Prostate gland (tissue), 2 donors: ENCODE measurements around the gene TSPAN33. TPM values are rescaled to one million over a fixed set of nuclear protein-coding genes. Genes with fewer than 3 reads are reported as not detected.
A peak's percentile ranks its signal among the peaks of the same experiment; 100 is the strongest.

Source experiments
- DNase-seq: peaks from one replicate; pipeline ENCODE4 v3.0.0-alpha.2; 2019; ENCODE audit warnings: low spot score
- H3K27ac ChIP-seq, 2 donors: fragments of 200-600 bp; sonication (generic); 2 replicates each; pipeline ENCODE4 v1.5.1; 2017 to 2019
- H3K27me3 ChIP-seq: fragments of 200-600 bp; sonication (generic); replicated peaks from 2 replicates; pipeline ENCODE4 v1.5.1; 2019; ENCODE audit not compliant: insufficient read depth
- H3K36me3 ChIP-seq, 2 donors: fragments of 200-600 bp; sonication (generic); 1 replicate in 1 of 2; 2 replicates in 1 of 2; pipeline versions ENCODE4 v1.5.1 to v1.8.1; 2017 to 2019
- H3K4me1 ChIP-seq: fragments of 200-600 bp; sonication (generic); replicated peaks from 2 replicates; pipeline ENCODE4 v1.5.1; 2019
- H3K4me3 ChIP-seq, 2 donors: fragments of 200-600 bp; sonication (generic); 2 replicates each; pipeline ENCODE4 v1.5.1; 2017 to 2019
- H3K9me3 ChIP-seq: fragments of 200-600 bp; sonication (generic); 2 replicates; pipeline ENCODE4 v1.5.1; 2017
- POLR2A ChIP-seq: fragments of 450-650 bp; IDR thresholded peaks from one replicate; pipeline ENCODE4 v1.6.1; 2016; ENCODE audit warnings: antibody characterized with exemption, mild to moderate bottlenecking
- POLR2AphosphoS5 ChIP-seq: sonication (generic); formaldehyde crosslinking; IDR thresholded peaks from one replicate; pipeline ENCODE4 v1.6.1; 2017; ENCODE audit warnings: antibody characterized with exemption
- WGBS: methylation state at CpG from one replicate; pipeline ENCODE4 v1.1.5; 2018; 5-methylcytosine and 5-hydroxymethylcytosine counted together
- intact Hi-C: fragments of 100-400 bp; cut with DNase I; formaldehyde crosslinking; loops from one replicate; pipeline ENCODE4 v1.14.2; 2022
- total RNA-seq, 2 donors: library from RNA; depleted of rRNA; stranded (reverse); fragments of >200 nt; gene quantifications; one replicate each; pipeline ENCODE4 v1.1.0, GENCODE V29; 2016
- TF ChIP-seq, protein P1 (sequence below), 4 experiments: fragments of 200-600 bp in 2 of 4; fragments of 450-650 bp in 2 of 4; sonication (generic) in 2 of 4; IDR thresholded peaks; 1 replicate in 3 of 4; 2 replicates in 1 of 4; pipeline ENCODE4 v1.5.1; 2016 to 2019; ENCODE audit warnings: antibody characterized with exemption in 4 of 4, mild to moderate bottlenecking in 2 of 4, moderate library complexity in 2 of 4

TSPAN33 gene
- total RNA-seq, 2 donors from 2014 or later, result 8.4 to 47.7 TPM

DNA sequence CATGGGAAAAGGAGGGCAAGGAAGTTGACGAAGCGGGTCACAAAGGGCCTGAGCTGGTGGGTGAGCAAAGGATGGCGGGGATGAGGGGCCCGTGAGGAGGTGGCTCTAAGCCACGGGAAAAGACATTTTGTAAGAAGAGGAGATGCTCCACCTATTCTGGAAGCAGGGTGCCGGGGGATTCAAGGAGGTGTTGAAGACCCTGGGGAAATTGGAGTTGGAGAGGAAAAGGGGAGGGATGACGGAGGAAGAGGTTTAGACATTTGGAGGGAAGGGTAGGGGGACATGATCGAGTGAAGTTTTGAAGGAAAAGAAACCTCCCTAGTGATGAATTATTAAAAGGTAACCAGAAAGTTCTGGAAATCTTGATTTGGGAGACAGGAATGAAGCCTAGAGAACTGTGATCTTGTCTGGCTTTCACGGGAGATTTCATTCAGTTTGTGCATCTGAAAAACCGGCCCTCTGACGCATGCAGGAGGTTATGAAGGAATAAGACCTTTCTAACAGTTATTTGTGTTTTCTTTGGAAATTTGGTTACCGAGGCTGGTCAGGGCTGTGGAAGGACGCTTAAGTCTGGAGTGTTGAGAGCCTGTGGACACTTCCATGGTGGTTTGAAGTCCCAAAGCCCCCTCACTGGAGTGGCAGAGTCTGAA lies 45.3 kb downstream of the TSPAN33 start:
- Histone ChIP-seq H3K27me3 (no peaks in the 10 kb centered on the region), H3K4me1 (no peaks in the 10 kb centered on the region), H3K9me3 (no peaks in the 10 kb centered on the region), H3K27ac (peak overlapping the region in 1 of 2 donors; percentile 72), H3K4me3 (peak overlapping the region; percentile 63 to 74), H3K36me3 (no peaks in the 10 kb centered on the region)
- DNase-seq, result no peak
- TF ChIP-seq POLR2AphosphoS5, result no peak
- TF ChIP-seq POLR2A, result no peak
- TF ChIP-seq, protein P1, sequence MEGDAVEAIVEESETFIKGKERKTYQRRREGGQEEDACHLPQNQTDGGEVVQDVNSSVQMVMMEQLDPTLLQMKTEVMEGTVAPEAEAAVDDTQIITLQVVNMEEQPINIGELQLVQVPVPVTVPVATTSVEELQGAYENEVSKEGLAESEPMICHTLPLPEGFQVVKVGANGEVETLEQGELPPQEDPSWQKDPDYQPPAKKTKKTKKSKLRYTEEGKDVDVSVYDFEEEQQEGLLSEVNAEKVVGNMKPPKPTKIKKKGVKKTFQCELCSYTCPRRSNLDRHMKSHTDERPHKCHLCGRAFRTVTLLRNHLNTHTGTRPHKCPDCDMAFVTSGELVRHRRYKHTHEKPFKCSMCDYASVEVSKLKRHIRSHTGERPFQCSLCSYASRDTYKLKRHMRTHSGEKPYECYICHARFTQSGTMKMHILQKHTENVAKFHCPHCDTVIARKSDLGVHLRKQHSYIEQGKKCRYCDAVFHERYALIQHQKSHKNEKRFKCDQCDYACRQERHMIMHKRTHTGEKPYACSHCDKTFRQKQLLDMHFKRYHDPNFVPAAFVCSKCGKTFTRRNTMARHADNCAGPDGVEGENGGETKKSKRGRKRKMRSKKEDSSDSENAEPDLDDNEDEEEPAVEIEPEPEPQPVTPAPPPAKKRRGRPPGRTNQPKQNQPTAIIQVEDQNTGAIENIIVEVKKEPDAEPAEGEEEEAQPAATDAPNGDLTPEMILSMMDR (IDR thresholded peaks at IDR 0.05), result no peak
- WGBS, result 22% methylated on average over 13 of the region's 13 CpGs
- intact Hi-C loops, result no loop called here

DNA sequence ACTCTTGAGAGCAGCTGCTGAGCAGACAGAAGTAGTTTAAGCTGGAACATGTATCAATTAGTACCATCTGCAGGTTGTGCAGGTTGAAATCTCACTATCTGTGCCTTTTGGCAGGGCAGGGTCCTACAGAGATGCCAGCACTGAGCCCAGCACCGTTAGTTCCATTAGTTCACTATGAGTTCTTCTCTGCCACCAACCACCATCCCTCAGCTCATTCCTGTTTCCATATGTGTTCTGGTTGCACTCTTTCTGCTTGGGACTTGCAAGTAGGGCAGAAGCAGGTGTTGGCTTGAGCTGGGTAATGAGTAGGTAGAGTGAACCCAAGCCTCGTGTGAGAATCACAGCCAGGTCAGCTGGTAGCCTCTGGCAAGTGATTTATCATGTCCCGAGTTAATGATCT lies 46.8 kb downstream of the TSPAN33 start:
- WGBS, result 57% methylated on average over 3 of the region's 3 CpGs
- intact Hi-C loops, result no loop called here
- Histone ChIP-seq H3K4me1 (no peaks in the 10 kb centered on the region), H3K9me3 (no peaks in the 10 kb centered on the region), H3K36me3 (no peaks in the 10 kb centered on the region), H3K4me3 (no peak overlapping the region), H3K27ac (no peak overlapping the region), H3K27me3 (no peaks in the 10 kb centered on the region)
- TF ChIP-seq, protein P1 (IDR thresholded peaks at IDR 0.05), result no peak
- TF ChIP-seq POLR2A (no peak), POLR2AphosphoS5 (no peak)
- no peak for DNase-seq

DNA sequence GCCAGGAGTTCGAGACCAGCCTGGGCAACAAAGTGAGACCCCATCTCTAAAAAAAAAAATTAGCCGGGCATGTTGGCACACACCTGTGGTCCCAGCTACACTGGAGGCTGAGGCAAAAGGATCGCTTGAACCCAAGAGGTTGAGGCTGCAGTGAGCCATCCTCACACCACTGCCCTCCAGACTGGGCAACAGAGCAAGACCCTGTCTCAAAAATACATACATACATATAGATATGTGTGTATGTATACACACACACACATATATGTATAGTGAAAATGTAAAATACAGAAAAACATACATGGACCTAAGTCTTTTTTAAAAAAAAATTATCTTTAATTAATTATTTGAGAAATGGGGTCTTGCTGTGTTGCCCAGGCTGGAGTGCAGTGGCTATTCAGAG lies 49.4 kb downstream of the TSPAN33 start:
- DNase-seq, result no peak
- Histone ChIP-seq H3K27ac (no peak overlapping the region), H3K4me3 (no peak overlapping the region), H3K36me3 (no peaks in the 10 kb centered on the region), H3K9me3 (no peaks in the 10 kb centered on the region), H3K27me3 (no peaks in the 10 kb centered on the region), H3K4me1 (no peaks in the 10 kb centered on the region)
- TF ChIP-seq POLR2A (no peak), POLR2AphosphoS5 (no peak)
- TF ChIP-seq, protein P1 (IDR thresholded peaks at IDR 0.05), result no peak
- 98% methylated on average over 3 of the region's 3 CpGs for WGBS
- intact Hi-C loops, result no loop called here

DNA sequence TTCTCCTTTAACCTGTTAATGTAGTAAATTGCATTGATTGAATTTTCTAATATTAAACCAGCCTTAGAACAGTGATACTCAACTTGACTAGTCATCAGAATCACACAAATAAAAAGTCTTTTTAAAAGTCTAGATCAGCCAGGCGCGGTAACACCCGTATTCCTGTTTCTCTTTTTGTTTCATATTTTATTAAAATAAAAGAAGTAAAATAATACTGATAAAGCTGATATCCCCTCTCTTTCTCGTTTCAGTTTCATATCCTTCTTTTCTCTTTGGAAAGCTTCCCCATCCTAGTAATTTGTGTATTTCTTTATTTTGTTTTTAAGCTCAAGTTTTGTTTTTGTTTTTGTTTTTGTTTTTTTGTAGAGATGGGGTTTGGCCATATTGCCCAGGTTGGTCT lies 53.3 kb downstream of the TSPAN33 start:
- no peaks in the 10 kb centered on the region for H3K27me3 ChIP-seq
- H3K4me3 ChIP-seq, result no peak overlapping the region
- no peak for DNase-seq
- no peaks in the 10 kb centered on the region for H3K36me3 ChIP-seq
- intact Hi-C loops, result no loop called here
- TF ChIP-seq, protein P1 (IDR thresholded peaks at IDR 0.05), result no peak
- no peak for TF ChIP-seq POLR2A
- no peak for TF ChIP-seq POLR2AphosphoS5
- H3K27ac ChIP-seq, result no peak overlapping the region
- 82% methylated on average over 4 of the region's 4 CpGs for WGBS
- no peaks in the 10 kb centered on the region for H3K9me3 ChIP-seq
- no peaks in the 10 kb centered on the region for H3K4me1 ChIP-seq

DNA sequence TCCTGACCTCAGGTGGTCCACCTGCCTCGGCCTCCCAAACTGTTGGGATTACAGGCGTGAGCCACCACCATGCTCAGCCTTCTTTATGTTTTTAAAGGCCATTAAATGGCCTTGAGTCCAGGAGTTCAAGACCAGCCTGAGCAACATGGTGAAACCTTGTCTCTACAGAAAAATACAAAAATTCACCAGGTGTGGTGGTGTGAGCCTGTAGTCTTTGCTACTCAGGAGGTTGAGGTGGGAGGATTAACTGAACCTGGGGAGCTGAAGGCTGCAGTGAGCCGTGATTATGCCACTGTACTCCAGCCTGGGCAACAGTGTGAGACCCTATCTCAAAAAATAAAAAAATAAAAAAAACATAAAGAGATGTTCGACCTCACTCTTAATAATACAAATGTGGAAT lies 54.9 kb downstream of the TSPAN33 start:
- intact Hi-C loops, result no loop called here
- Histone ChIP-seq H3K36me3 (no peaks in the 10 kb centered on the region), H3K9me3 (no peaks in the 10 kb centered on the region), H3K27ac (no peak overlapping the region), H3K27me3 (no peaks in the 10 kb centered on the region), H3K4me1 (no peaks in the 10 kb centered on the region), H3K4me3 (no peak overlapping the region)
- no peak for DNase-seq
- TF ChIP-seq POLR2A, result no peak
- TF ChIP-seq POLR2AphosphoS5, result no peak
- TF ChIP-seq, protein P1 (IDR thresholded peaks at IDR 0.05), result no peak
- 93% methylated on average over 4 of the region's 4 CpGs for WGBS
